Activated CD8-positive, alpha-beta memory T cell treated with anti-CD3 and anti-CD28 coated beads, Interleukin-2, amount 50 U/mL, for 4 hours (primary cell): ENCODE measurements around the gene KANK2.
A peak's percentile ranks its signal among the peaks of the same experiment; 100 is the strongest.
"Not testable (repeated sequence)": the region's sequence is repeated elsewhere in the genome, so short reads cannot be mapped to it uniquely, and the experiment has no call there.

Source experiments
- DNase-seq: peaks from one replicate; pipeline ENCODE4 v3.0.0-alpha.2; 2020

KANK2 gene

DNA sequence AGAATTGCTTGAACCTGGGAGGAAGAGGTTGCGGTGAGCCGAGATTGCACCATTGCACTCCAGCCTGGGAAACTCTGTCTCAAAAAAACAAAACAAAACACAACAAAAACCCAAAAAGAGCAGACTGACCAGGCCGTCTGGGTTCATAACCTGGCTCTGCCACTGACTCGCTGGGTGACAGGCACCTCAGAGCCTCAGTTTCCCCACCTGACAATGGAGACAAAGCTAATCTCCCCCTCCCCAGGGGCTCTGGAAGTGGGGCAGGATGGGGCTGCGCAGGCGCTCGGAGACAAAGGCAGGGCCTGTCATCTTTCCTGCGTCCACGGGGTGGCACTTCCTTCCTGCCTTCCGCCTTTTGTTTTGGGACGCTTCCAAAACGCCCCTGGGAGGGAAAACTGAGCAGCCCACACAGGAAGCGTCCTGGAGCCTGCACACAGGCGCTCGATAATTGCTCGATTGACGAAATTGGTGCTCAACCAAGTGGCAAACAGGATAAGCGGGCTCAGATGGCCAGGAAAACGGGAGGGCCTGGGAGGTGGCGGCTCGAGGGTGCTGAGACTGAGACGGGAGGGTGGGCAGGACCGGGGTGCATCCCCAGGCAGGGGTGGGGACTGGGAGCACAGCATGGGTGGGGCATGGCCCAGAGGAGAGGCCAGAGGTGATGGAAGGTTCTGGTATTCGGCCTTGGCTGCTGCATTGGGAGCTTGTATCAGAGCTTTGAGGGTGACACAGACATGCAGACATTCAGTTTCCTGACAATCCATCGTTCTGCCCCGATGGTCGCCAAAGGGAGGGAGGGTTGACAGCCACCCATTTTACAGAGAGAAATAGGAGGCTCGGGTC lies 59.6 kb downstream of the KANK2 start:
- DNase-seq = peak; percentile 44

DNA sequence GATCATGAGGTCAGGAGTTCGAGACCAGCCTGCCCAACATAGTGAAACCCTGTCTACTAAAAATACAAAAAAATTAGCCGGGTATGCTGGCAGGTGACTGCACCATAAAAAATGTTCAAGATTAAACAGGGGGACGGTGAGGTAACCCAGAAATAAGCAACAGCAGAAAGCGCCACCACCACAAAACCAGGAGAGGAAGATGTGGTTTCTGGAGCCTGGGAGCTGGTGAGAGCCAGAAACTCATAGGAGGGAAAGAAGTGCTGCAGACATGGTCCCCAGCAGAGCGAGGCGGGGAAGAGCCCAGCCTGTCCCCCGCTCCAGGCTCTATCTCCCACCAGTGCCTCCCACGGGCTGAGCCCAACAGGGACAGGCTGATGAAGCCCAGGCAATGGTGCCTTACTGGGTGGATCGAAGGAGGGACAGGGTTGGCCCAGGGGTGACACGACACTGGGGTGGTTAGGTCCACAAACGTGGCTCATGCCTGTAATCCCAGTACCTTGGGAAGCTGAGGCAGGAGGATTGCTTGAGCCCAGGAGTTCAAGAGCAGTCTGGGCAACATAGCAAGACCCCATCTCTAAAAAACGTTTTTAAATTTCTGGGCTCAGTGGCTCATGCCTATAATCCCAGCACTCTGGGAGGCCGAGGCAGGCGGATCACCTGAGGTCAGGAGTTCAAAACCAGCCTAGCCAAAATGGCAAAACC lies 60.8 kb downstream of the KANK2 start:
- DNase-seq = no peak

DNA sequence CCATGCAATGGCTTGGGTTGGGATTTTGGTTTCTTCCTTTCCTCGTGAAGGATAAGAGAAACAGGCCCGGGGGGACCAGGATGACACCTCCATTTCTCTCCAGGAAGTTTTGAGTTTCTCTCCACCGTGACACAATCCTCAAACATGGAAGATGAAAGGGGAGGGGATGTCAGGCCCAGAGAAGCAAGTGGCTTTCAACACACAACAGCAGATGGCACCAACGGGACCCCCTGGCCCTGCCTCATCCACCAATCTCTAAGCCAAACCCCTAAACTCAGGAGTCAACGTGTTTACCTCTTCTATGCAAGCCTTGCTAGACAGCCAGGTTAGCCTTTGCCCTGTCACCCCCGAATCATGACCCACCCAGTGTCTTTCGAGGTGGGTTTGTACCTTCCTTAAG lies 65.9 kb downstream of the KANK2 start:
- no peak for DNase-seq

DNA sequence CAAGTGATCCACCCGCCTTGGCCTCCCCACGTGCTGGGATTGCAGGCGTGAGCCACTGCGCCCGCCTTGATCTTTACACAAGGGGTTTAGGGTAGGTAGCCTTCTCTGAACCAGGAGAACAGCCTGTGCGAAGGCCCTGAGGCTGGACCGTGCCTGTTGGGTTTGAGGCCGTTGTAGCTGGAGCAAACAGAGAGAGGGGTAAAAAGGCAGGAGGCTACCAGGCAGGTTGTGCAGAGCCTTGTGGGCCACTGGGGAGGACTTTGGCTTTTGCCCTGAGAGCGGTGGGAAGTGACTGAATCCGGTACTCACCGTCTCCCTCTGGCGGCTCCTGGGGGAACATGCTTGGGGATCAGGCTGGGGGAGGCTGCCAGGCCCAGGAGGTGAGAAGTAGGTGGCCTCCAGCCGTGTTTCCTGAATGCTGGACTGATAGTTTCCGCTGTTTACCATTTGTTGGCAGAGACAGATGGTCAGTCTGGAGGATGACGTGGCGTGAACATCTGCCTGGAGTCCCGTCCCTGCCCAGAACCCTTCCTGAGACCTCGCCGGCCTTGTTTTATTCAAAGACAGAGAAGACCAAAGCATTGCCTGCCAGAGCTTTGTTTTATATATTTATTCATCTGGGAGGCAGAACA lies 66.4 kb downstream of the KANK2 start:
- DNase-seq = peak; percentile 73

DNA sequence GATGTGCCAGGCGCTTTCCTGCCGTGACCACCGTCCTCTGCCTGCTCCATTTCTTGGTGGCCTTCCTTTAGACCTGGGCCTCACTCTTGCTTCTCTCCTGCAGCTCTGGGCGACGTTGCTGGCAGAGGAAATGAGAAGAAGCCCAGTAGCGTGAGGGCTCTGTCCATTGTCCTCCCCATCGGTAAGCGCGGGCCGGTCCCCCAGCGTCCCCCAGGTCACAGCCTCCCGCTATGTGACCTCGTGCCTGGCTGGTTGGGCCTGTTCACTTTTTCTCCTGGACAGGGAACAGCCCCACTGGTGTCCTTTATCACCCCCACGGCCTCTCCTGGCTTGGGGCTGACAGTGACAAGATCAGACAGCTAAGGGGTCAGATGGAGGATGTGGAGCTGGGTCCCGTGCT lies 69.4 kb downstream of the KANK2 start:
- no peak for DNase-seq

DNA sequence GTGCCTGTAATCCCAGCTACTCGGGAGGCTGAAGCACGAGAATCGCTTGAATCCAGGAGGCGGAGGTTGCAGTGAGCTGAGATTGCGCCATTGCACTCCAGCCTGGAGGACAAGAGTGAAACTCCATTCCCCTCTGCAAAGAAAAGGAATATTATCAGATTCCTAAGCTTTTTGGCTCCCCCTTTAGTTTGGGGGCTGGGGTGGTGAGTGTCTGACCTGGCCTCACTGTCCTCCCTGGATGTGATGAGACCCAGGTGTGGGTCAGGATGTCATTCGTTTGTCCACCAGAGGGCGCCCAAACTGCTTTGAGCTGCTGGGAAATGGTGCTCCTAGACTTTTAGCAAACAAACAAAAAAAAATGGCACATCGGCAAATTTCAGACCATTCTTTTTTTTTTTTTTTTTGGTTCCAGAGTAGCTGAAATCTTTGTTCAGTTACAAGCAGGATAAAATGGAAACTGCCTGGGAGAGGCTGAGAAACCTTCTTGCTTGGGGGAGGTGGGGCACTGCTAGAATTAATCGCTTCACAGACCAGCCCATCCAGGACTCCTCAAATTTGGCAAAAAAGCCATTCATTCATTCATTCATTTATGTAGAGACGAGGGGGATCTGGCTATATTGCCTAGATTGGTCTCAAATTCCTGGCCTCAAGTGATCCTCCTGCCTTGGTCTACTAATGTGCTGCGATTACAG lies 71.2 kb downstream of the KANK2 start:
- DNase-seq = peak; percentile 79

DNA sequence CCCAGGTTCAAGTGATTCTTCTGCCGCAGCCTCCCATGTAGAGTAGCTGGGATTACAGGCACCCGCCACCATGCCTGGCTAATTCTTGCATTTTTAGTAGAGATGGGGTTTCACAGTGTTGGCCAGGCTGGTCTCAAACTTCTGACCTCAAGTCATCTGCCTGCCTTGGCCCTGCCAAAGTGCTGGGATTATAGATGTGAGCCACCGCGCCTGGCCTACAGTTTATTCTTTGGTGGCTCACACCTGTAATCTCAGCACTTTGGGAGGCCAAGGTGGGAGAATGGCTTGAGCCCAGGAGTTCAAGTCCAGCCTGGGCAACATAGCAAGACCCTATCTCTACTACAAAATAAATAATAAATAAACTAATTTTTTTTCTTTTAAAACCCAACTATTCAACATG lies 73.2 kb downstream of the KANK2 start:
- DNase-seq = not testable (repeated sequence)

DNA sequence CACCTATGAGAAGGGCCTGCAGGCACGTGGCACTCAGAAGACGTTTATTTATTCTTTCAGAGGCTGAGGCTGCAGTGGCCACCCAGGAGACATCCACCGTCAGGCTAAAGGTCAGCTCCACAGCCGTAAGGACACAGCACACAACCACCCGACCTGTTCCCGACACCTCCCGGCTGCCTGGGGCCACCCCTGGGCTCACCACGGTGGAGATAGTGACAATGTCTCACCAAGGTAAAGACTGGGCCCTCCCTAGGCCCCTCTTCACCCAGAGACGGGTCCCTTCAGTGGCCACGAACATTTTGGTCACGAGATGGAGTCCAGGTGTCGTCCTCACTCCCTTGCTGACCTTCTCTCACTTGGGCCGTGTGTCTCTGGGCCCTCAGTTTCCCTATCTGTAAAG lies 74.2 kb downstream of the KANK2 start:
- DNase-seq = no peak

DNA sequence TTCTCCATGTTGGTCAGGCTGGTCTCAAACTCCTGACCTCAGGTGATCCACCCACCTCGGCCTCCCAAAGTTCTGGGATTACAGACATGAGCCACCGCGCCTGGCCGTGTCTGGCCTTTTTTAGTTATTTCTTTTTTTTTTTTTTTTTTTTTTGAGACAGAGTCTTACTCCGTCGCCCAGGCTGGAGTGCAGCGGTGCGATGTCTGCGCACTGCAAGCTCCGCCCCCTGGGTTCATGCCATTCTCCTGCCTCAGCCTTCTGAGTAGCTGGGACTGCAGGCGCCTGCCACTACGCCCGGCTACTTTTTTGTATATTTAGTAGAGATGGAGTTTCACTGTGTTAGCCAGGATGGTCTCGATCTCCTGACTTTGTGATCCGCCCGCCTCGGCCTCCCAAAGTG lies 75.4 kb downstream of the KANK2 start:
- DNase-seq = not testable (repeated sequence)

DNA sequence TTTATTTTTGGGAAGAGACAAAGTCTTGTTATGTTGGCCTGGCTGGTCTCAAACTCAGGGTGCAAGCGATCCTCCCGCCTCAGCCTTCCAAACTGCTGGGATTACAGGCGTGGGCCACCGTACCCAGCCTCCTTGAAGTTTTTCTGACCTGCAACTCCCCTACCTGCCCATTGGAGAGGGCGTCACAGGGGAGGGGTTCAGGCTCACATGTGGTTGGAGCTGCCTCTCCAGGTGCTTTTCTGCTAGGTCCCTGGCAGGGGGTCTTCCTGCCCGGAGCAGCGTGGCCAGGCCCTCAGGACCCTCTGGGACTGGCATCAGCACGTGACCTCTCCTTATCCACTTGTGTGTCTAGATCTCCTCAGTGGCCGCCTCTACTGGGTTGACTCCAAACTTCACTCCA lies 80.8 kb downstream of the KANK2 start:
- DNase-seq = no peak

DNA sequence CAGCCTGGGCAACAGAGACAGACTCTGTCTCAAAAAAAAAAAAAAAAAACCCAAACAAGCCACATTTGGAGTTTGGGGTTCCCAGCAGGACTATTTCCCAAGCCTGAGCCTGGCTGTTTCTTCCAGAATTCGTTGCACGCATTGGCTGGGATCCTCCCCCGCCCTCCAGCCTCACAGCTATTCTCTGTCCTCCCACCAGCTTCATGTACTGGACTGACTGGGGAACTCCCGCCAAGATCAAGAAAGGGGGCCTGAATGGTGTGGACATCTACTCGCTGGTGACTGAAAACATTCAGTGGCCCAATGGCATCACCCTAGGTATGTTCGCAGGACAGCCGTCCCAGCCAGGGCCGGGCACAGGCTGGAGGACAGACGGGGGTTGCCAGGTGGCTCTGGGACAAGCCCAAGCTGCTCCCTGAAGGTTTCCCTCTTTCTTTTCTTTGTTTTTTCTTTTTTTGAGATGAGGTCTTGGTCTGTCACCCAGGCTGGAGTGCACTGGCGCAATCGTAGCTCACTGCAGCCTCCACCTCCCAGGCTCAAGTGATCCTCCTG lies 81.4 kb downstream of the KANK2 start:
- no peak for DNase-seq

DNA sequence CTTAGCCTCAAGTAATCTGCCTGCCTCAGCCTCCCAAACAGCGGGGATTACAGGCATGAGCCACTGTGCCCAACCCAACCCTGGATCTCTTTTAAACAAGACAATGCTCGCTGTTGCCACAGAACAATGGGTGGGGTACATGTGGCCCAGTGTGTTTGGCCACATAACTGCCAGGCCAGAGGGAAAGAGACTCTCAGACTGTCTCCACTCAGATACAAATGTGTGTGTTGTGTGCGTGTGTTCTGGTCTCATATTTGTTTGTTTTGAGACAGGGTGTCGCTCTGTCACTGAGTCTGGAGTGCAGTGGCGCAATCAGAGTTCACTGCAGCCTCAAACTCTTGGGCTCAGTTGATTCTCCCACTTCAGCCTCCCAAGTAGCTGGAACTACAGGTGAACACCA lies 82.3 kb downstream of the KANK2 start:
- DNase-seq = no peak
